ENCODE results near the gene KLC3.
"Not testable (repeated sequence)": the region's sequence is repeated elsewhere in the genome, so short reads cannot be mapped to it uniquely, and the experiment has no call there.

The KLC3 gene

GRCh38 chr19:45305421-45305820, 35.1 kb upstream of the KLC3 start:
- Mint-ChIP-seq H3K4me1 (peaks cover 0 to 14% of the 10 kb centered on the region in 2 donors), H3K36me3 (peaks cover 22 to 24% of the 10 kb centered on the region in 2 donors), H3K4me3 (no peak overlapping the region), H3K9me3 (peaks cover 7 to 8% of the 10 kb centered on the region in 2 donors), H3K27ac (no peak overlapping the region), H3K27me3 (peaks cover 0 to 6% of the 10 kb centered on the region in 2 donors)
- no peak for DNase-seq
- peak in 1 of 2 donors; percentile 26 for ATAC-seq (replicated peaks)

DNA sequence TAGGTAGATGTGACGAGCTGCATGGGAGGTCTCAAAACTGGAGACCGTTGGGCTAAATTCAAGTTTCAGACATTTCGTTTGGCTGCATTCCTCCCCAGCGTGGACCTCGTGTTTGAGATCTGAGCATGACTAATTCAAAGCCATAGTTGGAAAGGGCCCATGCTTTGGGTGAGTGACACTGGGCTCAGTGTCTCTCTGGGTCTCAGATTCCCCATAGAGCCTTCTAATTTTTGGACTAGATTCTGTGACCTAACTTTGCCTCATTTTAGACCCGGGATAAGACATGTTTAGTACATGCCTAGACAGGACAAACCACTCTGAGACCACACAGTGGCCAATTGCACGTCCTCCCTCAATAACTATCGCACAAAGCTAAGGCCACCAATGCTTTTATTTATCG, 34.5 kb upstream of the KLC3 start:
- Mint-ChIP-seq H3K36me3 (peaks cover 17 to 18% of the 10 kb centered on the region in 2 donors), H3K9me3 (peaks cover 7 to 8% of the 10 kb centered on the region in 2 donors), H3K4me1 (peaks cover 0 to 14% of the 10 kb centered on the region in 2 donors), H3K4me3 (no peak overlapping the region), H3K27me3 (peaks cover under 1 to 7% of the 10 kb centered on the region in 2 donors), H3K27ac (no peak overlapping the region)
- ATAC-seq (replicated peaks) (no peak), DNase-seq (no peak)

GRCh38 chr19:45306518-45307027, 34.0 kb upstream of the KLC3 start:
- peaks cover 7 to 8% of the 10 kb centered on the region in 2 donors for H3K9me3 Mint-ChIP-seq
- H3K27me3 Mint-ChIP-seq = peaks cover 6 to 12% of the 10 kb centered on the region in 2 donors
- DNase-seq (no peak), ATAC-seq (replicated peaks) (no peak)
- H3K27ac Mint-ChIP-seq = no peak overlapping the region
- peaks cover 0 to 14% of the 10 kb centered on the region in 2 donors for H3K4me1 Mint-ChIP-seq
- no peak overlapping the region for H3K4me3 Mint-ChIP-seq
- peaks cover 17% of the 10 kb centered on the region in 2 donors for H3K36me3 Mint-ChIP-seq

DNA sequence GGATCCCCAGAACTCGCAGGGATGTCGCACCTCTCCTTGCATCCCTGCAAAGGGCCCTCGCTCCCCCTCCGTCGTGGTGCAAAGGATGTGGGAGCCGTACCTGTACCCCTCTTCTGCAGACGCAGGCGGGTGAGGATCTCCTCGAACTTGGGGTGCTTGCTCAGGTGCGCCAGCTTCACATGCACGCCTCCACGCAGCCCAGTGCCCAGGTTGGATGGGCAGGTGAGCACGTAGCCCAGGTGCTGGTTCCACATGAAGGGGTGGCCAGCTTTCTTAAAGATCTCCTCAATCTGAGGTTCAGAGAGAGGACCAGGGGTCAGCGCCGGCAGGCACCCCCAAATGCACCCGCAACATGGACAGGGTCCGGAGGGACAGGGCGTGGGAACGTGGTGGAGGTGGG, 33.2 kb upstream of the KLC3 start:
- H3K9me3 Mint-ChIP-seq = peaks cover 7 to 8% of the 10 kb centered on the region in 2 donors
- ATAC-seq (replicated peaks) (no peak), DNase-seq (no peak)
- no peak overlapping the region for H3K27ac Mint-ChIP-seq
- H3K4me3 Mint-ChIP-seq = no peak overlapping the region
- peaks cover 13 to 15% of the 10 kb centered on the region in 2 donors for H3K36me3 Mint-ChIP-seq
- H3K4me1 Mint-ChIP-seq = peaks cover 0 to 14% of the 10 kb centered on the region in 2 donors
- peaks cover 6 to 18% of the 10 kb centered on the region in 2 donors for H3K27me3 Mint-ChIP-seq

DNA sequence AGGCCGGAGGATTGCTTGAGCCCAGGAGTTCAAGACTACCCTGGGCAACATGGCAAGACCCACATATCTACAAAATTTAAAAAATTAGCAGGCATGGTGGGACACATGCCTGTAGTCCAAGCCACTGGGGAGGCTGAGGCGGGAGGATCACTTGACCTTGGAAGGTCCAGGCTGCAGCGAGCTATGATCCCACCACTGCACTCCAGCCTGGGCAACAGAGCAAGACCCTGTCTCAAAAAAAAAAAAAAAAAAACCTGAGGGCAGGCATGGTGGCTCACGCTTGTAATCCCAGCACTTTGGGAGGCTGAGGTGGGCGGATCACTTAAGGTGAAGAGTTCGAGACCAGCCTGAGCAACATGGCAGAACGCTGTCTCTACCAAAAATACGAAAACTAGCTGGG, 31.2 kb upstream of the KLC3 start:
- peaks cover 0 to 14% of the 10 kb centered on the region in 2 donors for H3K4me1 Mint-ChIP-seq
- not testable (repeated sequence) for H3K27ac Mint-ChIP-seq; H3K36me3 Mint-ChIP-seq; H3K4me3 Mint-ChIP-seq; DNase-seq; H3K9me3 Mint-ChIP-seq; ATAC-seq (replicated peaks)
- H3K27me3 Mint-ChIP-seq = peaks cover 10 to 31% of the 10 kb centered on the region in 2 donors

DNA sequence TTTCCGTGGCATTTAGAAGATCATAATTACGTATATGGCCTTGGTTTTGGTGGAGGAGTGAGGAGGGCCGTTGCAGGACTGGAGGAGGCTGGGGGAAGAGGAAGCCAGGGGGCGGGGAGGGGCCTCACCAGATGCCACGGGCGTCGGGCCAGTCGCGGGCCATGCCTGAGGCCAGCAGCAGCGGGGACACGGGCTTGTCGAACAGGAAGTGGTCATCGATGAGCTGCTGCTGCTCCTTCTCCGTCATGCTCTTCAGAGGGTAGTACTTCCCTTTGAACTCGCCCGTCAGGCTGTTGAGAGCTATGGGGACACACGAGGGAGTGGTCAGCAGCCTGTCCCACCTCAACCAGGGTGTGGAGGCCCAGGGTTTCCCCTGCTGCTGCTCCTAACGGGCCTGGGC, 28.9 kb upstream of the KLC3 start:
- peaks cover 0 to 3% of the 10 kb centered on the region in 2 donors for H3K4me1 Mint-ChIP-seq
- H3K27ac Mint-ChIP-seq = no peak overlapping the region
- H3K36me3 Mint-ChIP-seq = peaks cover 0 to 2% of the 10 kb centered on the region in 2 donors
- H3K4me3 Mint-ChIP-seq = no peak overlapping the region
- DNase-seq = no peak
- H3K27me3 Mint-ChIP-seq = peaks cover 24 to 49% of the 10 kb centered on the region in 2 donors
- H3K9me3 Mint-ChIP-seq = peaks cover 3% of the 10 kb centered on the region in 2 donors
- ATAC-seq (replicated peaks) = no peak

GRCh38 chr19:45312285-45312684, 28.3 kb upstream of the KLC3 start:
- peaks cover 29 to 55% of the 10 kb centered on the region in 2 donors for H3K27me3 Mint-ChIP-seq
- H3K36me3 Mint-ChIP-seq; H3K4me1 Mint-ChIP-seq; H3K27ac Mint-ChIP-seq; DNase-seq; H3K4me3 Mint-ChIP-seq; H3K9me3 Mint-ChIP-seq; ATAC-seq (replicated peaks): not testable (repeated sequence)

- no peak overlapping the region for H3K27ac Mint-ChIP-seq
Observed at GRCh38 chr19:45314708-45315245, 25.8 kb upstream of the KLC3 start.

DNA sequence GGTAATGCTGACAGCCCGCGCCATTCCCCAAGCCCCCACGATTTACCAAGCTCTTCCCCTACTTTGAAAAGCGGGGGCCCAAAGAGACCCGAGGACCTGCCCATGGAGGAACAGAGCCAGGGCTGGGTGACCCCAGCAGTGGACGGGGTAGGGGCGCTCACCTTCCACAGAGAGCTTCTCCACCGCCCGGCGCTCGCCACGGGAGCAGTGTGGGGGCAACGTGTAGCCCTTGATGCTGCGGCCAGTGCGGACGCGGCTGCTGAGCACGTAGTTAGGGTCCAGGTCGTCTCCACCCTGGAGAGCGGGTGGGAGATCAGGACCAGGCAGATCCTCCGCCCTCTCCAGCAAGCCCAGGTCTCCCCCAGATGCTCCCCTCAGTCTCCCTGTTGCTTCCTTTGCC, 25.2 kb upstream of the KLC3 start:
- ATAC-seq (replicated peaks) (no peak), DNase-seq (no peak)
- H3K27me3 Mint-ChIP-seq = peaks cover 39 to 66% of the 10 kb centered on the region in 2 donors
- no peaks in the 10 kb centered on the region for H3K9me3 Mint-ChIP-seq
- no peaks in the 10 kb centered on the region for H3K4me1 Mint-ChIP-seq
- H3K36me3 Mint-ChIP-seq = peaks cover 0 to 3% of the 10 kb centered on the region in 2 donors
- no peak overlapping the region for H3K27ac Mint-ChIP-seq
- H3K4me3 Mint-ChIP-seq = no peak overlapping the region

More at GRCh38 chr19:45314708-45315245, 25.8 kb upstream of the KLC3 start:
- Mint-ChIP-seq H3K4me3 (peak overlapping the region in 1 of 2 donors; percentile 28), H3K9me3 (no peaks in the 10 kb centered on the region), H3K36me3 (peaks cover 0 to 3% of the 10 kb centered on the region in 2 donors), H3K27me3 (peaks cover 39 to 66% of the 10 kb centered on the region in 2 donors), H3K4me1 (no peaks in the 10 kb centered on the region)
- DNase-seq = no peak
- ATAC-seq (replicated peaks) = no peak

DNA sequence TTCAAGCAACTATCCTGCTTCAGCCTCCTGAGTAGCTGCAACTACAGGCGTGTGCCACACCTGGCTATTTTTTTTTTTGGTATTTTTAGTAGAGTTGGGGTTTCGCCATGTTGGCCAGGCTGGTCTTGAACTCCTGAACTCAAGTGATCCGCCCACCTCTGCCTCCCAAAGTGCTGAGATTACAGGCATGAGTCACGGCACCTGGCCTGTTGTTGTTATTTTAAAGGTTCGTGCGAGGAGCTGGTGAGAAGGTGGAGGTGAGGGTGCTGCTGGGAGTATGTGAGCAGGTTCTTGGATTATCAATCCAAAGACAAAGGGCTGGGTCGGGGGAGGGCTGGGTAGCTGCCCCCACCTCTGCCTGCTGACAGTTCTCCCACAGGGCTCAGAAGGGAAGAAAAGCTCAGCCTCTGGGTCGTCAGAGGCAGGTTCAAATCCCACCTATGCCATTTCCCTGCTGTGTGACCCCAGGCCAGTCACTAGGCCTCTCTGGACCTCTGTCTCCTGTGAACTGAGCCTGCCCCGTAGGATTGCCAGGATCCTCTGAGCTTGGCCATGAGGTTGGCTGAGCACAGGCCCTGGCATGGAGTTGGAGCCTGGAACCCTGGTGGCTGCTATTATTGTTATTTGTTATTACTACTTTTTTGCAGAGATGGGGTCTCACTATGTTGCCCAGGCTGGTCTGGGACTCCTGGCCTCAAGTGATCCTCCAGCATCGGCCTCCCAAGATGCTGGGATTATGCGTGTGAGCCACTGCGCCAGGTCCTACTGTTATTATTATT, 19.4 kb upstream of the KLC3 start:
- H3K36me3 Mint-ChIP-seq = peaks cover 0 to 3% of the 10 kb centered on the region in 2 donors
- H3K27me3 Mint-ChIP-seq = peaks cover 55 to 67% of the 10 kb centered on the region in 2 donors
- peaks cover under 1 to 9% of the 10 kb centered on the region in 2 donors for H3K4me1 Mint-ChIP-seq
- H3K4me3 Mint-ChIP-seq = no peak overlapping the region
- no peaks in the 10 kb centered on the region for H3K9me3 Mint-ChIP-seq
- no peak for DNase-seq
- no peak for ATAC-seq (replicated peaks)
- no peak overlapping the region for H3K27ac Mint-ChIP-seq

- no peak overlapping the region for H3K4me3 Mint-ChIP-seq
- no peak overlapping the region for H3K27ac Mint-ChIP-seq
- no peak for DNase-seq
- peaks cover 4 to 14% of the 10 kb centered on the region in 2 donors for H3K4me1 Mint-ChIP-seq
- H3K36me3 Mint-ChIP-seq = peaks cover 0 to 3% of the 10 kb centered on the region in 2 donors
- H3K9me3 Mint-ChIP-seq = no peaks in the 10 kb centered on the region
- peaks cover 52 to 61% of the 10 kb centered on the region in 2 donors for H3K27me3 Mint-ChIP-seq
- ATAC-seq (replicated peaks) = no peak
Observed at GRCh38 chr19:45321848-45322247, 18.7 kb upstream of the KLC3 start.

DNA sequence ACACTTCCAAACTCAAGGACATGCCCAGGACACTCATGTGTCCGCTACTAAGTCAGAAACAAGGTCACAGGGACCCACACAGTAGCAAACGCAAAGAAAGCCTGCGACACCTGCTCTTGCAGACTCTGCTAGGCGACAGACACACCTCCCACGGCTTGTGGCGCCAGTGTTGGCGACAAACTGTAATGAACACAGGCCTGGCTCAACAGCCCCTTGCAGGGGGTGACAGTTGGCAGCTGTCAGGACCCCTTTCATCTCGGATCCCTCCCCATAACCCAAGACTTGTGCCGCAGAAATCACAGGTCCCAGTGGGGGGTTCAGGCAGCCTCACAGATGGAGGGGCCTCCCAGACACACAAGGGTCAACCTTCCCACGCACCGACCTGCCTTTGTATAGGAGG, 18.2 kb upstream of the KLC3 start:
- H3K27me3 Mint-ChIP-seq = peaks cover 49 to 56% of the 10 kb centered on the region in 2 donors
- no peaks in the 10 kb centered on the region for H3K9me3 Mint-ChIP-seq
- DNase-seq = no peak
- peaks cover 4 to 14% of the 10 kb centered on the region in 2 donors for H3K4me1 Mint-ChIP-seq
- ATAC-seq (replicated peaks) = no peak
- no peak overlapping the region for H3K27ac Mint-ChIP-seq
- H3K4me3 Mint-ChIP-seq = no peak overlapping the region
- peaks cover 0 to 3% of the 10 kb centered on the region in 2 donors for H3K36me3 Mint-ChIP-seq

GRCh38 chr19:45322744-45323281, 17.7 kb upstream of the KLC3 start, which contains the start of gene CKM:
Gene CKM, minus strand, starts transcription at chr19:45322875. Its CDS starts 3,162 bp downstream, at chr19:45319713.
- no peak within 1 kb of the TSS for H3K27ac Mint-ChIP-seq
- no peak for ATAC-seq (replicated peaks)
- no peaks in the 10 kb centered on the region for H3K36me3 Mint-ChIP-seq
- no peak for DNase-seq
- peaks cover 4 to 14% of the 10 kb centered on the region in 2 donors for H3K4me1 Mint-ChIP-seq
- no peaks in the 10 kb centered on the region for H3K9me3 Mint-ChIP-seq
- no peak within 1 kb of the TSS for H3K4me3 Mint-ChIP-seq
- peaks cover 45 to 51% of the 10 kb centered on the region in 2 donors for H3K27me3 Mint-ChIP-seq

DNA sequence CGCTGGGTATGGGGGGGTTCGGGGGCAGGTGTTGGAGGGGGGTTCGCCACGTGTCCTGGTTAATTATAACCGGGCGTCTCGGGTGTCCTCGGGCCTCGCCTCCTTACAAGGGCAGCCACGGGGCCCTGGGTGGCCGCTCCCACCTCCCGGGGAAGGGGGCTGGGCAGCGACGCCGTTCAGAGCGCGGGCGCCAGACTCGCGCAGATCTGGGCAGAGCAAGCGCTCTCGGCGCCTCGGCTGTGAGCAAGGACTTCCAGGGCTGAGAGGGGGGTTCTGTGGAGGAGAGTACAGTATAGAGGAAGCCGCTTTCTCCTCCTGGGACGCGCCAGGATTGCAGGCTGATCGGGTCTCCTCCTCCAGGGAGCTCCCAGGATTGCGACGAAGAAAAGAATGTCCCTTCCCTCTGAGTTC, 16.9 kb upstream of the KLC3 start:
- no peak overlapping the region for H3K4me3 Mint-ChIP-seq
- DNase-seq = no peak
- no peak overlapping the region for H3K27ac Mint-ChIP-seq
- no peaks in the 10 kb centered on the region for H3K36me3 Mint-ChIP-seq
- peaks cover 4 to 14% of the 10 kb centered on the region in 2 donors for H3K4me1 Mint-ChIP-seq
- no peaks in the 10 kb centered on the region for H3K9me3 Mint-ChIP-seq
- ATAC-seq (replicated peaks) = no peak
- peaks cover 39 to 49% of the 10 kb centered on the region in 2 donors for H3K27me3 Mint-ChIP-seq
